Caco-2 (cell line): ENCODE measurements around the gene STAG1. TPM values are rescaled to one million over a fixed set of nuclear protein-coding genes. Genes with fewer than 3 reads are reported as not detected.

ENCODE experiments used
- BruUV-seq: library from RNA; stranded (reverse); fragments of 400-500 nt; replicated peaks from 2 replicates; lab custom pipeline; 2021; lab: Mats Ljungman, UMichigan
- CTCF ChIA-PET: fragments of 300-600 bp; sonication (Branson Sonifier 250); formaldehyde crosslinking; loops from one replicate; lab custom pipeline; 2022; ENCODE audit warnings: antibody characterized with exemption; lab: Charles Lee
- POLR2A ChIA-PET: fragments of 300-600 bp; sonication (Branson Sonifier 250); formaldehyde crosslinking; loops from one replicate; lab custom pipeline; 2022; ENCODE audit warnings: antibody characterized with exemption; lab: Charles Lee
- DNase-seq, 2 experiments: peaks; one replicate each; pipeline versions ENCODE4 v3.0.0 to v3.0.0-alpha.2; 2020 to 2022
- H3K27me3 ChIP-seq: replicated peaks from 2 replicates; pipeline ENCODE4 v1.6.0; 2011; ENCODE audit warnings: low read length; ENCODE audit not compliant: control insufficient read depth, insufficient read depth
- H3K36me3 ChIP-seq: 2 replicates; pipeline ENCODE4 v1.5.1; 2011; ENCODE audit warnings: low read length; ENCODE audit not compliant: control insufficient read depth, insufficient read depth
- H3K4me1 ChIP-seq: fragments of 250-450 bp; sonication (Bioruptor Pico); 2 replicates; pipeline ENCODE4 v1.5.1; 2020; ENCODE audit warnings: mild to moderate bottlenecking
- H3K4me3 ChIP-seq: 2 replicates; pipeline ENCODE4 v1.5.1; 2011; ENCODE audit warnings: low read depth, mild to moderate bottlenecking, control low read depth, low read length
- H3K9me3 ChIP-seq: fragments of 250-450 bp; sonication (Bioruptor Pico); 2 replicates; pipeline ENCODE4 v1.5.1; 2020; ENCODE audit warnings: mild to moderate bottlenecking, moderate library complexity
- H3K27ac Mint-ChIP-seq: one replicate; pipeline ENCODE4 v1.8.0; 2022; ENCODE audit warnings: mixed read lengths; ENCODE audit not compliant: unreplicated experiment
- H3K27me3 Mint-ChIP-seq: one replicate; pipeline ENCODE4 v1.8.0; 2022; ENCODE audit warnings: mixed read lengths; ENCODE audit not compliant: insufficient read depth, unreplicated experiment
- H3K36me3 Mint-ChIP-seq: one replicate; pipeline ENCODE4 v1.8.0; 2022; ENCODE audit warnings: mild to moderate bottlenecking, mixed read lengths; ENCODE audit not compliant: insufficient read depth, unreplicated experiment
- H3K4me1 Mint-ChIP-seq: one replicate; pipeline ENCODE4 v1.8.0; 2022; ENCODE audit warnings: low read depth, mixed read lengths; ENCODE audit not compliant: unreplicated experiment
- H3K4me3 Mint-ChIP-seq: one replicate; pipeline ENCODE4 v1.8.0; 2022; ENCODE audit warnings: mild to moderate bottlenecking, moderate library complexity, mixed read lengths; ENCODE audit not compliant: unreplicated experiment
- H3K9me3 Mint-ChIP-seq: one replicate; pipeline ENCODE4 v1.8.0; 2022; ENCODE audit warnings: mixed read lengths; ENCODE audit not compliant: unreplicated experiment
- intact Hi-C: fragments of 100-400 bp; cut with micrococcal nuclease; formaldehyde crosslinking; loops from one replicate; pipeline ENCODE4 v1.10.0; 2022; ENCODE audit not compliant: unreplicated experiment
- total RNA-seq: library from RNA; stranded (reverse); gene quantifications from 2 replicates; pipeline ENCODE4 v1.2.3, GENCODE V29; 2022
- TF ChIP-seq, protein P1 (sequence below), 2 experiments: fragments of 200-600 bp in 1 of 2; IDR thresholded peaks; 1 replicate in 1 of 2; 2 replicates in 1 of 2; pipeline versions ENCODE4 v1.5.1 to v1.8.0; 2011 to 2022; ENCODE audit warnings: antibody characterized with exemption in 1 of 2, control low read depth in 1 of 2, inconsistent platforms in 1 of 2, low read depth in 1 of 2, low read length in 1 of 2, mild to moderate bottlenecking in 1 of 2, moderate library complexity in 1 of 2; ENCODE audit not compliant: insufficient read depth in 1 of 2, severe bottlenecking in 1 of 2, unreplicated experiment in 1 of 2

STAG1 gene
- total RNA-seq, 1 experiment from 2014 or later: 37.5 TPM

DNA sequence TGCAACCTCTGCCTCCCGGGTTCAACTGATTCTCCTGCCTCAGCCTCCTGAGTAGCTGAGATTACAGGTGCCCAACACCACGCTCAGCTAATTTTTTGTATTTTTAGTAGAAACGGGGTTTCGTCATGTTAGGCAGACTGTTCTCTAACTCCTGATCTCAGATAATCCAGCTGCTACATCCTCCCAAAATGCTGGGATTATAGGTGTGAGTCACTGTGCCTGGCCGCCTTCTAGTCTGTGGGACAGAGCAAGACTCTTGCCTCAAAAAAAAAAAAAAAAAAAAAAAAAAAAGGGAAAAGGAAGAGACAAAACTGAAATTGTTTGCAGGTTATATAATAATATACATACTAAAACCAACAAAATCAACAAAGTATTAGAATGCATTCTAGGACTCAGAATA, 286.9 kb downstream of the STAG1 start:
- intact Hi-C loops: no loop called here
- Histone ChIP-seq H3K4me1 (no peaks in the 10 kb centered on the region), H3K4me3 (no peak overlapping the region), H3K9me3 (no peaks in the 10 kb centered on the region), H3K27me3 (no peaks in the 10 kb centered on the region), H3K36me3 (no peaks in the 10 kb centered on the region)
- H3K36me3 Mint-ChIP-seq: peaks cover 8% of the 10 kb centered on the region
- no peak overlapping the region for H3K4me3 Mint-ChIP-seq
- no peak overlapping the region for H3K27ac Mint-ChIP-seq
- POLR2A ChIA-PET: interaction anchor here (0.7 kb wide), 1 partner anchor 13 kb away, joined by 4 read pairs; no protein-coding TSS in a partner anchor
- DNase-seq: no peak
- TF ChIP-seq, protein P1, sequence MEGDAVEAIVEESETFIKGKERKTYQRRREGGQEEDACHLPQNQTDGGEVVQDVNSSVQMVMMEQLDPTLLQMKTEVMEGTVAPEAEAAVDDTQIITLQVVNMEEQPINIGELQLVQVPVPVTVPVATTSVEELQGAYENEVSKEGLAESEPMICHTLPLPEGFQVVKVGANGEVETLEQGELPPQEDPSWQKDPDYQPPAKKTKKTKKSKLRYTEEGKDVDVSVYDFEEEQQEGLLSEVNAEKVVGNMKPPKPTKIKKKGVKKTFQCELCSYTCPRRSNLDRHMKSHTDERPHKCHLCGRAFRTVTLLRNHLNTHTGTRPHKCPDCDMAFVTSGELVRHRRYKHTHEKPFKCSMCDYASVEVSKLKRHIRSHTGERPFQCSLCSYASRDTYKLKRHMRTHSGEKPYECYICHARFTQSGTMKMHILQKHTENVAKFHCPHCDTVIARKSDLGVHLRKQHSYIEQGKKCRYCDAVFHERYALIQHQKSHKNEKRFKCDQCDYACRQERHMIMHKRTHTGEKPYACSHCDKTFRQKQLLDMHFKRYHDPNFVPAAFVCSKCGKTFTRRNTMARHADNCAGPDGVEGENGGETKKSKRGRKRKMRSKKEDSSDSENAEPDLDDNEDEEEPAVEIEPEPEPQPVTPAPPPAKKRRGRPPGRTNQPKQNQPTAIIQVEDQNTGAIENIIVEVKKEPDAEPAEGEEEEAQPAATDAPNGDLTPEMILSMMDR (IDR thresholded peaks at IDR 0.05; ENCODE audit: insufficient read depth in 1 of 2, low read depth in 1 of 2, low read length in 1 of 2, severe bottlenecking in 1 of 2, unreplicated experiment in 1 of 2): no peak
- CTCF ChIA-PET: no interaction called here
- no peaks in the 10 kb centered on the region for H3K27me3 Mint-ChIP-seq
- no TSS peak for BruUV-seq
- H3K4me1 Mint-ChIP-seq: no peaks in the 10 kb centered on the region
- no peaks in the 10 kb centered on the region for H3K9me3 Mint-ChIP-seq

DNA sequence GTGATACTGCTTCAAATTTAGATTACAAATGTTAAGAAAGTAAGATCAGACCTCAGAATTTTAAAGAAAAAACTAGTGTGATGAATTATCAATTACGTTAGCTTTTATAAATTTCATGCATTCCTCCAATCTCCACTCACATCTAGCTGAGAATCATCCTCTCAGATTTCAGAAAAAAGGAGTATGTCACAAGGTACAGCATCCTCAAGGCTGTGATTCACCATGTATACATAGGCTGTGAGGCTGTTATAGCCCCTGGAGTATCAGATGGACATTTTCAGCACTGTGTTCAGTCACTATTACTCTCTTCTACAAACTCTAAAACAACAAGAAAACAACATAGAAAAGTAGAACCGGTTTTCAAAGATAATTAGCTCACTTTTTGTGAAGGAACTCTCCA, 287.7 kb downstream of the STAG1 start:
- H3K4me1 ChIP-seq: no peaks in the 10 kb centered on the region
- Mint-ChIP-seq H3K27me3 (no peaks in the 10 kb centered on the region), H3K9me3 (peaks cover 7% of the 10 kb centered on the region), H3K36me3 (peaks cover 16% of the 10 kb centered on the region), H3K4me1 (no peaks in the 10 kb centered on the region), H3K4me3 (no peak overlapping the region), H3K27ac (no peak overlapping the region)
- H3K4me3 ChIP-seq: no peak overlapping the region
- BruUV-seq: no TSS peak
- no peaks in the 10 kb centered on the region for H3K36me3 ChIP-seq
- H3K9me3 ChIP-seq: no peaks in the 10 kb centered on the region
- POLR2A ChIA-PET: no interaction called here
- no peaks in the 10 kb centered on the region for H3K27me3 ChIP-seq
- TF ChIP-seq, protein P1 (IDR thresholded peaks at IDR 0.05; ENCODE audit: insufficient read depth in 1 of 2, low read depth in 1 of 2, low read length in 1 of 2, severe bottlenecking in 1 of 2, unreplicated experiment in 1 of 2): no peak
- DNase-seq: no peak
- intact Hi-C loops: no loop called here
- CTCF ChIA-PET: no interaction called here

DNA sequence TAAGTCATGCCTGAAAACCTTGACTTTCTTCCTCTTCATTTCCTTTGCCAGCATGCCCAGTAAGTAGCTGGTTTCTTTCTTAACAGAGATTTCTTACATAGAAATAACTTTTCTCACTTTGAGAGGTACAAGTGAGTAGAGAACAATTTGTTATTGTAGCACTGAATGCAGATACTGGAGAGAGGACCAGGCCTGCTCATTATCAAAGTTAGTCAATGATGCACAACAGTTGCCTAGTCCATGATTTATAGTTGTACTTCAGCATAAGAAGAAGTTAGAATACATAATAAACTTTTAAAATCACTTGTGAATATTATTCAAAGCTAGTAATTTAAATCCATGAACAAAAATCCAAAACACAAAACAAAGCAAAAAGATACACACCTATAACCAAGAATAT, 289.0 kb downstream of the STAG1 start:
- intact Hi-C loops: no loop called here
- peaks cover 22% of the 10 kb centered on the region for H3K36me3 Mint-ChIP-seq

More for the DNA sequence above, 289.0 kb downstream of the STAG1 start:
- Histone ChIP-seq H3K27me3 (no peaks in the 10 kb centered on the region), H3K4me3 (no peak overlapping the region), H3K4me1 (no peaks in the 10 kb centered on the region), H3K9me3 (no peaks in the 10 kb centered on the region), H3K36me3 (no peaks in the 10 kb centered on the region)
- Mint-ChIP-seq H3K27ac (no peak overlapping the region), H3K27me3 (no peaks in the 10 kb centered on the region), H3K4me3 (no peak overlapping the region), H3K4me1 (no peaks in the 10 kb centered on the region), H3K9me3 (peaks cover 17% of the 10 kb centered on the region)
- DNase-seq: no peak
- ChIA-PET CTCF (no interaction called here), POLR2A (no interaction called here)
- TF ChIP-seq, protein P1 (IDR thresholded peaks at IDR 0.05; ENCODE audit: insufficient read depth in 1 of 2, low read depth in 1 of 2, low read length in 1 of 2, severe bottlenecking in 1 of 2, unreplicated experiment in 1 of 2): no peak
- no TSS peak for BruUV-seq
